ENCODE data around the gene RNF13.

- TF ChIP-seq CTCF (conservative IDR thresholded peaks at IDR 0.05 in 1 of 2, IDR thresholded peaks at IDR 0.05 in 1 of 2; ENCODE audit: low read depth in 1 of 2, low read length in 2 of 2) (no peak), EZH2 (IDR thresholded peaks at IDR 0.05; ENCODE audit: low read length, missing control alignments) (no peak)
Observed at GRCh38 chr3:149781741-149782140, 31.3 kb upstream of the RNF13 start.

Measured in fibroblast of lung (primary cell).